HEK293 (cell line): ENCODE data around the gene IL11.

Experiments used
- AEBP2 ChIP-seq: fragments of 450-650 bp; formaldehyde crosslinking; IDR thresholded peaks from 2 replicates; pipeline ENCODE4 v1.5.1; 2016; ENCODE audit warnings: missing biosample characterization, missing genetic modification characterization, borderline replicate concordance
- HOXD13 ChIP-seq: sonication (generic); formaldehyde crosslinking; IDR thresholded peaks from 2 replicates; pipeline ENCODE4 v1.8.0; 2022; ENCODE audit warnings: missing genetic modification reagents, borderline replicate concordance
- IKZF3 ChIP-seq: fragments of 450-650 bp; IDR thresholded peaks from 2 replicates; pipeline ENCODE4 v1.5.0; 2018; ENCODE audit warnings: missing biosample characterization, mild to moderate bottlenecking, missing genetic modification characterization, moderate library complexity
- KLF1 ChIP-seq: fragments of 450-650 bp; formaldehyde crosslinking; IDR thresholded peaks from 2 replicates; pipeline ENCODE4 v1.5.1; 2016; ENCODE audit warnings: missing biosample characterization, missing genetic modification characterization
- KLF17 ChIP-seq: fragments of 450-650 bp; formaldehyde crosslinking; IDR thresholded peaks from 2 replicates; pipeline ENCODE4 v1.5.1; 2016; ENCODE audit warnings: missing biosample characterization, missing genetic modification characterization
- OSR2 ChIP-seq: fragments of 450-650 bp; formaldehyde crosslinking; IDR thresholded peaks from 2 replicates; pipeline ENCODE4 v1.5.1; 2016; ENCODE audit warnings: missing biosample characterization, missing genetic modification characterization
- SALL2 ChIP-seq: fragments of 450-650 bp; formaldehyde crosslinking; IDR thresholded peaks from 2 replicates; pipeline ENCODE4 v1.5.0; 2017; ENCODE audit warnings: missing biosample characterization, mild to moderate bottlenecking, missing genetic modification characterization, borderline replicate concordance
- SP7 ChIP-seq: fragments of 450-650 bp; formaldehyde crosslinking; IDR thresholded peaks from 2 replicates; pipeline ENCODE4 v1.5.1; 2016; ENCODE audit warnings: missing biosample characterization, missing genetic modification characterization
- ZBTB8A ChIP-seq: fragments of 450-650 bp; formaldehyde crosslinking; IDR thresholded peaks from 2 replicates; pipeline ENCODE4 v1.5.1; 2016; ENCODE audit warnings: missing biosample characterization, missing genetic modification characterization
- ZNF16 ChIP-seq: fragments of 450-650 bp; formaldehyde crosslinking; IDR thresholded peaks from 2 replicates; pipeline ENCODE4 v1.5.1; 2016; ENCODE audit warnings: low read depth, missing biosample characterization, missing genetic modification characterization
- ZNF169 ChIP-seq: fragments of 450-650 bp; formaldehyde crosslinking; IDR thresholded peaks from 2 replicates; pipeline ENCODE4 v1.5.1; 2016; ENCODE audit warnings: missing biosample characterization, missing genetic modification characterization
- ZNF37A ChIP-seq: fragments of 450-650 bp; IDR thresholded peaks from 2 replicates; pipeline ENCODE4 v1.5.1; 2018; ENCODE audit warnings: missing biosample characterization, missing genetic modification characterization
- ZNF426 ChIP-seq: fragments of 450-650 bp; formaldehyde crosslinking; IDR thresholded peaks from 2 replicates; pipeline ENCODE4 v1.5.1; 2017; ENCODE audit warnings: missing biosample characterization, missing genetic modification characterization, mild to moderate bottlenecking, inconsistent platforms, moderate library complexity
- ZNF48 ChIP-seq: fragments of 450-650 bp; formaldehyde crosslinking; IDR thresholded peaks from 2 replicates; pipeline ENCODE4 v1.5.1; 2016; ENCODE audit warnings: missing biosample characterization, missing genetic modification characterization
- ZNF544 ChIP-seq: fragments of 450-650 bp; formaldehyde crosslinking; IDR thresholded peaks from 2 replicates; pipeline ENCODE4 v1.5.0; 2017; ENCODE audit warnings: missing biosample characterization, missing genetic modification characterization
- ZNF610 ChIP-seq: fragments of 450-650 bp; formaldehyde crosslinking; IDR thresholded peaks from 2 replicates; pipeline ENCODE4 v1.5.1; 2016; ENCODE audit warnings: missing biosample characterization, missing genetic modification characterization, borderline replicate concordance
- ZNF701 ChIP-seq: fragments of 450-650 bp; formaldehyde crosslinking; IDR thresholded peaks from 2 replicates; pipeline ENCODE4 v1.5.1; 2016; ENCODE audit warnings: missing biosample characterization, missing genetic modification characterization
- ZNF837 ChIP-seq: fragments of 450-650 bp; formaldehyde crosslinking; IDR thresholded peaks from 2 replicates; pipeline ENCODE4 v1.5.1; 2016; ENCODE audit warnings: missing biosample characterization, missing genetic modification characterization
- ZXDB ChIP-seq: fragments of 450-650 bp; formaldehyde crosslinking; IDR thresholded peaks from 2 replicates; pipeline ENCODE4 v1.5.1; 2016; ENCODE audit warnings: missing biosample characterization, missing genetic modification characterization
- TF ChIP-seq, protein P1 (sequence below): fragments of 450-650 bp; formaldehyde crosslinking; IDR thresholded peaks from 2 replicates; pipeline ENCODE4 v1.5.1; 2016; ENCODE audit warnings: missing biosample characterization, missing genetic modification characterization
- TF ChIP-seq, protein P2 (sequence below): fragments of 450-650 bp; formaldehyde crosslinking; IDR thresholded peaks from 2 replicates; pipeline ENCODE4 v1.5.1; 2016; ENCODE audit warnings: missing biosample characterization, missing genetic modification characterization
- TF ChIP-seq, protein P3 (sequence below): fragments of 450-650 bp; formaldehyde crosslinking; IDR thresholded peaks from 2 replicates; pipeline ENCODE4 v1.5.1; 2016; ENCODE audit warnings: missing biosample characterization, missing genetic modification characterization
- TF ChIP-seq, protein P4 (sequence below): fragments of 450-650 bp; formaldehyde crosslinking; IDR thresholded peaks from 2 replicates; pipeline ENCODE4 v1.5.1; 2016; ENCODE audit warnings: missing biosample characterization, missing genetic modification characterization
- TF ChIP-seq, protein P5 (sequence below): fragments of 450-650 bp; formaldehyde crosslinking; IDR thresholded peaks from 2 replicates; pipeline ENCODE4 v1.5.1; 2016; ENCODE audit warnings: missing biosample characterization, missing genetic modification characterization

The IL11 gene

DNA sequence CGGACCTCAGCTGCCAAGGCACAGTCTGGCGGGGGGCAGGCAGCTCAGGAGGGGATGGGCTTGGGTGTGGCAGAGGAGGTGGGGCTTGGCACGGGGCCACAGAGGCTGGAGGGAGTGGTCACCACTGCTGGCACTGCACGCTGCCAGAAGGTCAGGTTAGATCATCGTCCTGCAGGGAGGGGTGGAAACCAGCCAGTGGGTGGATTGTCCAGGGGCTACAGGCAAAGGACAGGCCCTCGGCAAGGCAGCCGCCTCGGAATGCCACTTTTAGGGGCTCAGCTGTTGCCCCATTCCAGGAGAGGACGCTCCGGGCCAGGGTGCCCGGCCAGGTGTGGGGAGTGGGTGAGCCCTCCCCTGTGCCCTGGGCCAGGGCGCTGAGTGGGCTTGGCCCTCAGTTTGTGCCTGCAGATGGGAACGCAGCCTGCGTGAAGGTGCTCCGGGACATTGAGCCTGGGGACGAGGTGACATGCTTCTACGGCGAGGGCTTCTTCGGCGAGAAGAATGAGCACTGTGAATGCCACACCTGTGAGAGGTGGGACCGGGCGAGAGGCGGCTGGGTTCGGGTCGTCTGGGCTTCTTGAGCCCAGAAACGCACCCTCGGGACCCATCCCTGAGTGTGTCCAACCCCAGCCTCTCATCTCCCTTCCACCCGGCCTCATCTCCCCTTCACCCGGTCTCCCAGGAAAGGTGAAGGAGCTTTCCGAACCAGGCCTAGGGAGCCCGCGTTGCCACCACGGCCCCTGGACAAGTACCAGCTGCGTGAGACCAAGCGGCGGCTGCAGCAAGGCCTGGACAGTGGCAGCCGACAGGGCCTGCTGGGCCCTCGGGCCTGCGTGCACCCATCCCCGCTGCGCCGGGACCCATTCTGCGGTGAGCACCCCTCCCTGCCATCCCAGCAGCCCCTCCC is 24.2 kb downstream of the IL11 start (continued):
- no peak for TF ChIP-seq AEBP2 (tag by site-specific recombination)
- no peak for TF ChIP-seq ZNF48
- TF ChIP-seq, protein P1, sequence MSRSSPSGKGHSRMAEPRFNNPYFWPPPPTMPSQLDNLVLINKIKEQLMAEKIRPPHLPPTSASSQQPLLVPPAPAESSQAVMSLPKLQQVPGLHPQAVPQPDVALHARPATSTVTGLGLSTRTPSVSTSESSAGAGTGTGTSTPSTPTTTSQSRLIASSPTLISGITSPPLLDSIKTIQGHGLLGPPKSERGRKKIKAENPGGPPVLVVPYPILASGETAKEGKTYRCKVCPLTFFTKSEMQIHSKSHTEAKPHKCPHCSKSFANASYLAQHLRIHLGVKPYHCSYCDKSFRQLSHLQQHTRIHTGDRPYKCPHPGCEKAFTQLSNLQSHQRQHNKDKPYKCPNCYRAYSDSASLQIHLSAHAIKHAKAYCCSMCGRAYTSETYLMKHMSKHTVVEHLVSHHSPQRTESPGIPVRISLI (tag by site-specific recombination): no peak
- TF ChIP-seq ZNF16 (tag by site-specific recombination): no peak
- no peak for TF ChIP-seq IKZF3 (tag by site-specific recombination)
- no peak for TF ChIP-seq ZXDB (tag by site-specific recombination)
- TF ChIP-seq ZNF701 (tag by site-specific recombination): no peak
- no peak for TF ChIP-seq ZNF544
- TF ChIP-seq ZNF169 (tag by site-specific recombination): no peak
- no peak for TF ChIP-seq SP7 (tag by site-specific recombination)
- TF ChIP-seq ZBTB8A (tag by site-specific recombination): 0 out of 2 replicates have a peak, but pooled peaks have one; percentile 27
- no peak for TF ChIP-seq ZNF837 (tag by site-specific recombination)
- TF ChIP-seq OSR2 (tag by site-specific recombination): no peak
- no peak for TF ChIP-seq ZNF426 (tag by site-specific recombination)
- TF ChIP-seq, protein P2, sequence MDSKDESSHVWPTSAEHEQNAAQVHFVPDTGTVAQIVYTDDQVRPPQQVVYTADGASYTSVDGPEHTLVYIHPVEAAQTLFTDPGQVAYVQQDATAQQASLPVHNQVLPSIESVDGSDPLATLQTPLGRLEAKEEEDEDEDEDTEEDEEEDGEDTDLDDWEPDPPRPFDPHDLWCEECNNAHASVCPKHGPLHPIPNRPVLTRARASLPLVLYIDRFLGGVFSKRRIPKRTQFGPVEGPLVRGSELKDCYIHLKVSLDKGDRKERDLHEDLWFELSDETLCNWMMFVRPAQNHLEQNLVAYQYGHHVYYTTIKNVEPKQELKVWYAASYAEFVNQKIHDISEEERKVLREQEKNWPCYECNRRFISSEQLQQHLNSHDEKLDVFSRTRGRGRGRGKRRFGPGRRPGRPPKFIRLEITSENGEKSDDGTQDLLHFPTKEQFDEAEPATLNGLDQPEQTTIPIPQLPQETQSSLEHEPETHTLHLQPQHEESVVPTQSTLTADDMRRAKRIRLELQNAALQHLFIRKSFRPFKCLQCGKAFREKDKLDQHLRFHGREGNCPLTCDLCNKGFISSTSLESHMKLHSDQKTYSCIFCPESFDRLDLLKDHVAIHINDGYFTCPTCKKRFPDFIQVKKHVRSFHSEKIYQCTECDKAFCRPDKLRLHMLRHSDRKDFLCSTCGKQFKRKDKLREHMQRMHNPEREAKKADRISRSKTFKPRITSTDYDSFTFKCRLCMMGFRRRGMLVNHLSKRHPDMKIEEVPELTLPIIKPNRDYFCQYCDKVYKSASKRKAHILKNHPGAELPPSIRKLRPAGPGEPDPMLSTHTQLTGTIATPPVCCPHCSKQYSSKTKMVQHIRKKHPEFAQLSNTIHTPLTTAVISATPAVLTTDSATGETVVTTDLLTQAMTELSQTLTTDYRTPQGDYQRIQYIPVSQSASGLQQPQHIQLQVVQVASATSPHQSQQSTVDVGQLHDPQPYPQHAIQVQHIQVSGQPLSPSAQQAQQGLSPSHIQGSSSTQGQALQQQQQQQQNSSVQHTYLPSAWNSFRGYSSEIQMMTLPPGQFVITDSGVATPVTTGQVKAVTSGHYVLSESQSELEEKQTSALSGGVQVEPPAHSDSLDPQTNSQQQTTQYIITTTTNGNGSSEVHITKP: peak; percentile 62
- no peak for TF ChIP-seq HOXD13 (CRISPR knock-in tag)
- TF ChIP-seq ZNF610 (tag by site-specific recombination): no peak
- TF ChIP-seq, protein P3, sequence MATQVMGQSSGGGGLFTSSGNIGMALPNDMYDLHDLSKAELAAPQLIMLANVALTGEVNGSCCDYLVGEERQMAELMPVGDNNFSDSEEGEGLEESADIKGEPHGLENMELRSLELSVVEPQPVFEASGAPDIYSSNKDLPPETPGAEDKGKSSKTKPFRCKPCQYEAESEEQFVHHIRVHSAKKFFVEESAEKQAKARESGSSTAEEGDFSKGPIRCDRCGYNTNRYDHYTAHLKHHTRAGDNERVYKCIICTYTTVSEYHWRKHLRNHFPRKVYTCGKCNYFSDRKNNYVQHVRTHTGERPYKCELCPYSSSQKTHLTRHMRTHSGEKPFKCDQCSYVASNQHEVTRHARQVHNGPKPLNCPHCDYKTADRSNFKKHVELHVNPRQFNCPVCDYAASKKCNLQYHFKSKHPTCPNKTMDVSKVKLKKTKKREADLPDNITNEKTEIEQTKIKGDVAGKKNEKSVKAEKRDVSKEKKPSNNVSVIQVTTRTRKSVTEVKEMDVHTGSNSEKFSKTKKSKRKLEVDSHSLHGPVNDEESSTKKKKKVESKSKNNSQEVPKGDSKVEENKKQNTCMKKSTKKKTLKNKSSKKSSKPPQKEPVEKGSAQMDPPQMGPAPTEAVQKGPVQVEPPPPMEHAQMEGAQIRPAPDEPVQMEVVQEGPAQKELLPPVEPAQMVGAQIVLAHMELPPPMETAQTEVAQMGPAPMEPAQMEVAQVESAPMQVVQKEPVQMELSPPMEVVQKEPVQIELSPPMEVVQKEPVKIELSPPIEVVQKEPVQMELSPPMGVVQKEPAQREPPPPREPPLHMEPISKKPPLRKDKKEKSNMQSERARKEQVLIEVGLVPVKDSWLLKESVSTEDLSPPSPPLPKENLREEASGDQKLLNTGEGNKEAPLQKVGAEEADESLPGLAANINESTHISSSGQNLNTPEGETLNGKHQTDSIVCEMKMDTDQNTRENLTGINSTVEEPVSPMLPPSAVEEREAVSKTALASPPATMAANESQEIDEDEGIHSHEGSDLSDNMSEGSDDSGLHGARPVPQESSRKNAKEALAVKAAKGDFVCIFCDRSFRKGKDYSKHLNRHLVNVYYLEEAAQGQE (tag by site-specific recombination): no peak
- TF ChIP-seq, protein P4, sequence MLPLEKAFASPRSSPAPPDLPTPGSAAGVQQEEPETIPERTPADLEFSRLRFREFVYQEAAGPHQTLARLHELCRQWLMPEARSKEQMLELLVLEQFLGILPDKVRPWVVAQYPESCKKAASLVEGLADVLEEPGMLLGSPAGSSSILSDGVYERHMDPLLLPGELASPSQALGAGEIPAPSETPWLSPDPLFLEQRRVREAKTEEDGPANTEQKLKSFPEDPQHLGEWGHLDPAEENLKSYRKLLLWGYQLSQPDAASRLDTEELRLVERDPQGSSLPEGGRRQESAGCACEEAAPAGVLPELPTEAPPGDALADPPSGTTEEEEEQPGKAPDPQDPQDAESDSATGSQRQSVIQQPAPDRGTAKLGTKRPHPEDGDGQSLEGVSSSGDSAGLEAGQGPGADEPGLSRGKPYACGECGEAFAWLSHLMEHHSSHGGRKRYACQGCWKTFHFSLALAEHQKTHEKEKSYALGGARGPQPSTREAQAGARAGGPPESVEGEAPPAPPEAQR (tag by site-specific recombination): no peak
- no peak for TF ChIP-seq ZNF37A (tag by site-specific recombination)
- TF ChIP-seq KLF17 (tag by site-specific recombination): peak; percentile 65
- no peak for TF ChIP-seq SALL2 (tag by site-specific recombination)
- TF ChIP-seq KLF1 (tag by site-specific recombination): peak; percentile 95
- TF ChIP-seq, protein P5, sequence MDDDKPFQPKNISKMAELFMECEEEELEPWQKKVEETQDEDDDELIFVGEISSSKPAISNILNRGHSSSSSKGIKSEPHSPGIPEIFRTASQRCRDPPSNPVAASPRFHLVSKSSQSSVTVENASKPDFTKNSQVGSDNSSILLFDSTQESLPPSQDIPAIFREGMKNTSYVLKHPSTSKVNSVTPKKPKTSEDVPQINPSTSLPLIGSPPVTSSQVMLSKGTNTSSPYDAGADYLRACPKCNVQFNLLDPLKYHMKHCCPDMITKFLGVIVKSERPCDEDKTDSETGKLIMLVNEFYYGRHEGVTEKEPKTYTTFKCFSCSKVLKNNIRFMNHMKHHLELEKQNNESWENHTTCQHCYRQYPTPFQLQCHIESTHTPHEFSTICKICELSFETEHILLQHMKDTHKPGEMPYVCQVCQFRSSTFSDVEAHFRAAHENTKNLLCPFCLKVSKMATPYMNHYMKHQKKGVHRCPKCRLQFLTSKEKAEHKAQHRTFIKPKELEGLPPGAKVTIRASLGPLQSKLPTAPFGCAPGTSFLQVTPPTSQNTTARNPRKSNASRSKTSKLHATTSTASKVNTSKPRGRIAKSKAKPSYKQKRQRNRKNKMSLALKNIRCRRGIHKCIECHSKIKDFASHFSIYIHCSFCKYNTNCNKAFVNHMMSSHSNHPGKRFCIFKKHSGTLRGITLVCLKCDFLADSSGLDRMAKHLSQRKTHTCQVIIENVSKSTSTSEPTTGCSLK (tag by site-specific recombination): no peak
